NCI-H345 (cell line): ENCODE data around the gene GPATCH2.

Experiments used
- DNase-seq: peaks from one replicate; lab custom pipeline; 2025; lab: John Stamatoyannopoulos, UW

GPATCH2 gene

GRCh38 chr1:217630711-217631591, at the start of gene GPATCH2, which contains the start of gene SPATA17:
Gene GPATCH2, minus strand, starts transcription at chr1:217631090. Its CDS starts 119 bp downstream, at chr1:217630971.
Gene SPATA17, plus strand, starts transcription at chr1:217631344. Its CDS starts 35 bp downstream, at chr1:217631379.
- peak; percentile 93 for DNase-seq

GRCh38 chr1:217674028-217674729, 43.3 kb upstream of the GPATCH2 start:
- no peak for DNase-seq

GRCh38 chr1:217673387-217673786, 42.5 kb upstream of the GPATCH2 start:
- no peak for DNase-seq

- DNase-seq, result no peak
These were observed 37.6 kb upstream of the GPATCH2 start for GRCh38 chr1:217668351-217668940.

GRCh38 chr1:217661407-217661806, 30.5 kb upstream of the GPATCH2 start:
- no peak for DNase-seq

GRCh38 chr1:217660353-217661062, 29.6 kb upstream of the GPATCH2 start:
- peak; percentile 1 for DNase-seq

- no peak for DNase-seq
These were observed 19.8 kb upstream of the GPATCH2 start for GRCh38 chr1:217650674-217651073.

- no peak for DNase-seq
These were observed 16.9 kb upstream of the GPATCH2 start for GRCh38 chr1:217647791-217648190.

- DNase-seq, result no peak
These were observed 11.6 kb upstream of the GPATCH2 start for GRCh38 chr1:217642455-217642854.

GRCh38 chr1:217627431-217627830, 3.5 kb downstream of the GPATCH2 start:
- DNase-seq, result no peak

- no peak for DNase-seq
These were observed 4.6 kb downstream of the GPATCH2 start for GRCh38 chr1:217626321-217626720.

GRCh38 chr1:217622042-217622441, 8.8 kb downstream of the GPATCH2 start:
- DNase-seq, result no peak

GRCh38 chr1:217620814-217621213, 10.1 kb downstream of the GPATCH2 start:
- DNase-seq, result no peak

GRCh38 chr1:217617126-217617525, 13.8 kb downstream of the GPATCH2 start:
- DNase-seq, result no peak

- DNase-seq, result no peak
These were observed 16.6 kb downstream of the GPATCH2 start for GRCh38 chr1:217614200-217614712.

- no peak for DNase-seq
These were observed 25.5 kb downstream of the GPATCH2 start for GRCh38 chr1:217605390-217605789.

GRCh38 chr1:217602380-217602779, 28.5 kb downstream of the GPATCH2 start:
- no peak for DNase-seq

- no peak for DNase-seq
These were observed 31.7 kb downstream of the GPATCH2 start for GRCh38 chr1:217599154-217599553.

GRCh38 chr1:217590598-217590997, 40.3 kb downstream of the GPATCH2 start:
- DNase-seq, result no peak

- DNase-seq, result no peak
These were observed 44.3 kb downstream of the GPATCH2 start for GRCh38 chr1:217586586-217586985.

GRCh38 chr1:217585577-217585976, 45.3 kb downstream of the GPATCH2 start:
- no peak for DNase-seq
